MM.1S (cell line): ENCODE measurements around the gene CASZ1.

Experiments
- CTCF ChIP-seq: fragments of 300-600 bp; sonication (generic); IDR thresholded peaks from 2 replicates; pipeline ENCODE4 v1.5.1; 2016; ENCODE audit warnings: antibody characterized with exemption, low read length, mixed read lengths
- EZH2 ChIP-seq: fragments of 300-600 bp; sonication (generic); optimal IDR thresholded peaks from 2 replicates; pipeline ENCODE3; 2017; ENCODE audit warnings: low read depth, mild to moderate bottlenecking, antibody characterized with exemption, low read length, mixed read lengths
- EZH2phosphoT487 ChIP-seq: fragments of 300-600 bp; sonication (generic); IDR thresholded peaks from 2 replicates; pipeline ENCODE4 v1.6.1; 2018; ENCODE audit warnings: antibody characterized with exemption, low read length

GRCh38 chr1:10724052-10724494, 72.4 kb downstream of the CASZ1 start:
- TF ChIP-seq CTCF = no peak
- TF ChIP-seq EZH2 = no peak
- no peak for TF ChIP-seq EZH2phosphoT487
